K562 (cell line): ENCODE measurements around the gene KRT24. TPM values are rescaled to one million over a fixed set of nuclear protein-coding genes. Genes with fewer than 3 reads are reported as not detected.
A peak's percentile ranks its signal among the peaks of the same experiment; 100 is the strongest.

Experiments
- ATAC-seq: fragments of 200-7000 bp; cut with Tn5 transposase; 3 replicates; pipeline ENCODE4 v1.9.1; 2020; ENCODE audit warnings: moderate library complexity
- BruUV-seq: library from RNA; stranded (reverse); fragments of 400-500 nt; replicated peaks from 2 replicates; lab custom pipeline; 2021; lab: Mats Ljungman, UMichigan
- CTCF ChIA-PET: fragments of 300-600 bp; formaldehyde crosslinking; extraction: SDS; loops from one replicate; lab custom pipeline; 2021; ENCODE audit warnings: low intra/inter-chr PET ratio; lab: Yijun Ruan, JAX
- POLR2A ChIA-PET: fragments of 300-600, 350-650 bp; sonication (Branson Sonifier 250); formaldehyde crosslinking; extraction: SDS; loops from one replicate; lab custom pipeline; 2021; ENCODE audit warnings: antibody characterized with exemption, inconsistent platforms; lab: Yijun Ruan, JAX
- DNase-seq, 4 experiments: peaks; one replicate each; pipeline versions ENCODE4 v3.0.0 to v3.0.0-alpha.2; 2011 to 2018; ENCODE audit warnings: low spot score in 3 of 4, mixed read lengths in 3 of 4; ENCODE audit errors: extremely low read depth in 1 of 4
- FAIRE-seq: peaks from 2 replicates; lab custom pipeline; 2011; peaks lifted over from hg19 to GRCh38; lab: Jason Lieb, UNC
- H2AFZ ChIP-seq: 2 replicates; pipeline ENCODE4 v1.6.0; 2011; ENCODE audit warnings: low read depth, low read length, control low read depth, inconsistent platforms
- H3K27ac ChIP-seq: fragments of 200-600 bp; 3 replicates; pipeline ENCODE4 v1.8.0; 2011; ENCODE audit warnings: low read depth, mild to moderate bottlenecking, control low read depth, inconsistent platforms, low read length, moderate library complexity, mixed read lengths; ENCODE audit errors: extremely low read depth
- H3K27me3 ChIP-seq, 2 experiments: fragments of 300-600 bp in 1 of 2; 2 replicates in 1 of 2; 3 replicates in 1 of 2; pipeline versions ENCODE4 v1.6.0 to v1.8.0; 2011; ENCODE audit warnings: inconsistent platforms in 2 of 2, low read length in 2 of 2, mild to moderate bottlenecking in 1 of 2, mixed read lengths in 1 of 2, moderate library complexity in 1 of 2; ENCODE audit not compliant: control insufficient read depth in 2 of 2, insufficient read depth in 2 of 2
- H3K36me3 ChIP-seq: fragments of 300-600 bp; 3 replicates; pipeline ENCODE4 v1.8.0; 2011; ENCODE audit warnings: mild to moderate bottlenecking, low read length, inconsistent platforms; ENCODE audit not compliant: control insufficient read depth, insufficient read depth
- H3K4me1 ChIP-seq, 2 experiments: fragments of 200-600 bp in 1 of 2; replicated peaks in 1 of 2; 2 replicates in 1 of 2; 3 replicates in 1 of 2; pipeline versions ENCODE4 v1.5.1 to v1.8.0; 2011; ENCODE audit warnings: inconsistent platforms in 2 of 2, low read length in 2 of 2, mild to moderate bottlenecking in 1 of 2, mixed read lengths in 1 of 2, moderate library complexity in 1 of 2; ENCODE audit not compliant: control insufficient read depth in 2 of 2, insufficient read depth in 2 of 2
- H3K4me2 ChIP-seq: 2 replicates; pipeline ENCODE4 v1.6.1; 2011; ENCODE audit warnings: low read length, control low read depth, inconsistent platforms, mixed read lengths; ENCODE audit not compliant: insufficient read depth
- H3K4me3 ChIP-seq: fragments of 200-600 bp; sonication (generic), shearing (Covaris generic); 2 replicates; pipeline ENCODE4 v1.5.1; 2016; ENCODE audit warnings: control low read depth, inconsistent platforms
- H3K79me2 ChIP-seq: fragments of 200-600 bp; 3 replicates; pipeline ENCODE4 v1.8.0; 2011; ENCODE audit warnings: low read length, inconsistent platforms; ENCODE audit not compliant: control insufficient read depth, insufficient read depth
- H3K9ac ChIP-seq, 2 experiments: 2 replicates each; pipeline versions ENCODE4 v1.6.0 to v1.6.1; 2011; ENCODE audit warnings: low read depth in 2 of 2, low read length in 2 of 2, control low read depth in 1 of 2, inconsistent platforms in 1 of 2, mild to moderate bottlenecking in 1 of 2, mixed read lengths in 1 of 2; ENCODE audit not compliant: insufficient read depth in 1 of 2
- H3K9me1 ChIP-seq: one replicate; pipeline ENCODE4 v1.6.0; 2011; ENCODE audit warnings: inconsistent platforms, mild to moderate bottlenecking, low read length, moderate library complexity; ENCODE audit not compliant: control insufficient read depth, insufficient read depth
- H3K9me3 ChIP-seq: replicated peaks from 2 replicates; pipeline ENCODE4 v1.5.1; 2011; ENCODE audit warnings: low read depth, low read length, inconsistent platforms; ENCODE audit not compliant: control insufficient read depth, insufficient read depth
- H4K20me1 ChIP-seq: replicated peaks from 2 replicates; pipeline ENCODE4 v1.6.1; 2011; ENCODE audit warnings: low read length, inconsistent platforms, mixed read lengths; ENCODE audit not compliant: control insufficient read depth, insufficient read depth
- C11orf30 ChIP-seq: fragments of 450-650 bp; IDR thresholded peaks from 2 replicates; pipeline ENCODE4 v1.6.1; 2016; ENCODE audit warnings: low read depth, mild to moderate bottlenecking
- CTBP1 ChIP-seq: fragments of 450-650 bp; IDR thresholded peaks from 2 replicates; pipeline ENCODE4 v1.6.1; 2016; ENCODE audit warnings: borderline replicate concordance
- GATAD2A ChIP-seq: fragments of 450-650 bp; IDR thresholded peaks from 2 replicates; pipeline ENCODE4 v1.6.1; 2017
- KLF1 ChIP-seq: fragments of 450-650 bp; IDR thresholded peaks from 2 replicates; pipeline ENCODE4 v1.6.1; 2016; ENCODE audit warnings: missing genetic modification characterization, missing compliant biosample characterization
- L3MBTL2 ChIP-seq: fragments of 450-650 bp; IDR thresholded peaks from 2 replicates; pipeline ENCODE4 v1.6.1; 2016; ENCODE audit warnings: mild to moderate bottlenecking, moderate library complexity
- LARP7 ChIP-seq: fragments of 450-650 bp; IDR thresholded peaks from 2 replicates; pipeline ENCODE4 v1.6.1; 2016
- MCM3 ChIP-seq: fragments of 450-650 bp; IDR thresholded peaks from 2 replicates; pipeline ENCODE4 v1.6.1; 2016
- PHB2 ChIP-seq: fragments of 450-650 bp; IDR thresholded peaks from 2 replicates; pipeline ENCODE4 v1.6.1; 2017; ENCODE audit warnings: low read depth
- PHF20 ChIP-seq: fragments of 450-650 bp; IDR thresholded peaks from 2 replicates; pipeline ENCODE4 v1.6.1; 2018; ENCODE audit not compliant: partially characterized antibody
- POLR2A ChIP-seq: fragments of 450-650 bp; conservative IDR thresholded peaks from 2 replicates; pipeline ENCODE4 v1.6.1; 2016
- RBM17 ChIP-seq: fragments of 200-400 bp; formaldehyde crosslinking; IDR thresholded peaks from 2 replicates; pipeline ENCODE4 v1.6.1; 2017; ENCODE audit warnings: low read depth, mild to moderate bottlenecking, low read length, borderline replicate concordance
- TRIM24 ChIP-seq, 2 experiments: fragments of 450-650 bp; IDR thresholded peaks; 2 replicates each; pipeline ENCODE4 v1.6.1; 2016
- ZNF12 ChIP-seq: sonication (generic); formaldehyde crosslinking; IDR thresholded peaks from 2 replicates; pipeline ENCODE4 v1.4.0; 2020; ENCODE audit warnings: mild to moderate bottlenecking, missing genetic modification reagents
- WGBS: fragments of 100-300 bp; shearing (Covaris generic); methylation state at CpG from one replicate; pipeline ENCODE4 v1.1.6; 2016; ENCODE audit warnings: low coverage, mixed read lengths; ENCODE audit not compliant: insufficient coverage; ENCODE audit errors: missing lambda C conversion rate; 5-methylcytosine and 5-hydroxymethylcytosine counted together
- in situ Hi-C: fragments of 300-500 bp; cut with MboI; formaldehyde crosslinking; loops from 4 replicates; pipeline ENCODE4 v1.15.0; 2018; ENCODE audit warnings: inconsistent platforms, mixed read lengths
- intact Hi-C: fragments of 100-400 bp; cut with micrococcal nuclease; formaldehyde crosslinking; loops from 2 replicates; pipeline ENCODE4 v1.14.2; 2022
- polyA plus RNA-seq, 8 experiments: library from polyadenylated mRNA; depleted of rRNA in 4 of 8; stranded (reverse) in 5 of 8; unstranded in 3 of 8; fragments of >200 nt; fragmentation: Nextera tagmentation in 2 of 8; fragmentation: Illumina TruSeq in 1 of 8; extraction: Ambion mirVana in 2 of 8; extraction: Trizol in 1 of 8; gene quantifications; 2 replicates each; pipeline versions ENCODE4 v1.2.1 to v1.2.3, GENCODE V29; 2011 to 2014; ENCODE audit warnings: inconsistent platforms in 1 of 8, missing spikeins in 1 of 8
- total RNA-seq, 7 experiments: library from RNA; depleted of rRNA in 6 of 7; stranded (reverse); fragments of >200 nt in 6 of 7; fragmentation: Illumina TruSeq in 2 of 7; extraction: Trizol in 2 of 7; gene quantifications; 2 replicates each; pipeline versions ENCODE4 v1.2.1 to v1.2.3, GENCODE V29; 2011 to 2021; ENCODE audit warnings: low replicate concordance in 1 of 7
- TF ChIP-seq, protein P1 (sequence below): sonication (generic); formaldehyde crosslinking; IDR thresholded peaks from 2 replicates; pipeline ENCODE4 v1.8.0; 2022; ENCODE audit warnings: mild to moderate bottlenecking, missing genetic modification reagents
- TF ChIP-seq, protein P2 (sequence below): fragments of 250-450 bp; sonication (Bioruptor Pico); IDR thresholded peaks from 2 replicates; pipeline ENCODE4 v1.4.0; 2020
- TF ChIP-seq, protein P3 (sequence below): fragments of 450-650 bp; IDR thresholded peaks from one replicate; pipeline ENCODE4 v1.6.1; 2018; ENCODE audit warnings: mild to moderate bottlenecking, moderate library complexity; ENCODE audit not compliant: partially characterized antibody

The KRT24 gene
- total and polyA plus RNA-seq, 9 of the 15 experiments (the other 6 are each of a cell fraction or from before 2014, with no cell fraction given), result not detected

DNA sequence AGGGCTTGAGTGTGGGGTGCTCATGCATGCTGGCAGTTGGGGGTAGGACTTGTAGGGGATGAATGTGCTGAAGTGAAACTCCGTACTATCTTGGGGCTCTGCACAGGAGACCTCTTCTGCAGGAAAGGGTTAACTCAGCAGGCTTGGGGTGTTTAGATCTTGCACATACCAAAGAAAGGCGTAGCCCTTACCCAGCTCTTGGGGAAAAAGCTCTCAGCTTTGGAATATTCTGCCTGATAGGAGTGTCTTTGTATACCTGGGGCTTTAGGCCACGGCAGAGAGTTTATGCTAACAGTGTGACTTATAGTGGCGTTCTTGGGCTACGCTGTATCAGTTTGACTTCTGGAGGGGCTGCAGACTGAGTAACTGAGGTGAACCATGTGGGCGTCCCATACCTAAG, 30.5 kb upstream of the KRT24 start:
- H3K9ac ChIP-seq, result no peak overlapping the region
- no peaks in the 10 kb centered on the region for H3K9me3 ChIP-seq
- no peak overlapping the region for H3K27ac ChIP-seq
- peaks cover 0 to 23% of the 10 kb centered on the region in 2 experiments; a peak in 2 of 5 replicates for H3K27me3 ChIP-seq
- intact Hi-C loops, result no loop called here
- ChIA-PET POLR2A (interaction anchor here (0.6 to 1.1 kb wide), 4 partner anchors 10 to 22 kb away, joined by 3 to 4 read pairs (median 3); no protein-coding TSS in a partner anchor), CTCF (no interaction called here)
- no peak overlapping the region for H2AFZ ChIP-seq
- TF ChIP-seq KLF1 (tag) (peak; percentile 36; the same call in 1 of the 2 replicates), LARP7 (no peak)
- in situ Hi-C loops, result no loop called here
- FAIRE-seq, result no peak
- WGBS, result 5% methylated on average over 6 of the region's 6 CpGs
- no peaks in the 10 kb centered on the region for H3K4me1 ChIP-seq
- H3K79me2 ChIP-seq, result no peaks in the 10 kb centered on the region
- DNase-seq, result no peak
- H3K4me3 ChIP-seq, result no peak overlapping the region
- H3K4me2 ChIP-seq, result no peak overlapping the region
- no peaks in the 10 kb centered on the region for H3K36me3 ChIP-seq
- H3K9me1 ChIP-seq, result no peaks in the 10 kb centered on the region
- no peak for ATAC-seq
- BruUV-seq, result no TSS peak
- no peaks in the 10 kb centered on the region for H4K20me1 ChIP-seq

DNA sequence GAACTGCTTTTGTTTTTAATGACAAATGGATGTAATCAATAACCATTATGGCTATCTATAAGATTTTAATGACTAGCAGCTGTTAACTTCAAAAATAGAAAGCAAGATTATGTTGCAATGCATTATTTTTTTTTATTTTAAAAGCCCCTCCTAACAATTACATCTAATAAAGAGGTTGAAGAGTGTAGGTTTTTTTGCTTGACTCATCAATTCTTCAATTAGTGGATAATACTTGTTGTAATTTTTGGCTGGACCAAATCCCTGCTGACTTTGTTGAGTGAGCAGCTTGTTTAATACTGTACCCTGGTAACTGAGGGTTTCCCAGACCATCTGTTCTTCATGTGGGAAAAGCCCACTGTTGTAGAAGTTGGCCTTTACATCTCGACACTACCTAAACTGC, 27.4 kb upstream of the KRT24 start:
- CTCF ChIA-PET, result no interaction called here
- peaks cover 0 to 8% of the 10 kb centered on the region in 2 experiments; a peak in 1 of 5 replicates for H3K27me3 ChIP-seq
- intact Hi-C loops (no loop called here), in situ Hi-C loops (no loop called here)
- ATAC-seq (no peak), FAIRE-seq (no peak), DNase-seq (no peak)
- no peaks in the 10 kb centered on the region for H3K9me3 ChIP-seq
- H3K36me3 ChIP-seq, result no peaks in the 10 kb centered on the region
- no TSS peak for BruUV-seq
- POLR2A ChIA-PET, result interaction anchor here (0.5 to 0.9 kb wide), 2 partner anchors 11 to 13 kb away, joined by 3 read pairs; no protein-coding TSS in a partner anchor
- no peak overlapping the region for H3K4me3 ChIP-seq
- H2AFZ ChIP-seq, result no peak overlapping the region
- no peaks in the 10 kb centered on the region for H4K20me1 ChIP-seq
- no peaks in the 10 kb centered on the region for H3K4me1 ChIP-seq
- H3K4me2 ChIP-seq, result no peak overlapping the region
- WGBS, result 0% methylated on average over 1 of the region's 1 CpG
- no peaks in the 10 kb centered on the region for H3K9me1 ChIP-seq
- no peak overlapping the region for H3K27ac ChIP-seq
- H3K79me2 ChIP-seq, result no peaks in the 10 kb centered on the region
- H3K9ac ChIP-seq, result no peak overlapping the region
- no peak for TF ChIP-seq GATAD2A
- TF ChIP-seq, protein P1, sequence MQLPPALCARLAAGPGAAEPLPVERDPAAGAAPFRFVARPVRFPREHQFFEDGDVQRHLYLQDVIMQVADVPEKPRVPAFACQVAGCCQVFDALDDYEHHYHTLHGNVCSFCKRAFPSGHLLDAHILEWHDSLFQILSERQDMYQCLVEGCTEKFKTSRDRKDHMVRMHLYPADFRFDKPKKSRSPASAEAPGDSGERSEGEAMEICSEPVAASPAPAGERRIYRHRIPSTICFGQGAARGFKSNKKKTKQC (CRISPR knock-in tag), result no peak
- TF ChIP-seq MCM3, result no peak
- TF ChIP-seq, protein P2, sequence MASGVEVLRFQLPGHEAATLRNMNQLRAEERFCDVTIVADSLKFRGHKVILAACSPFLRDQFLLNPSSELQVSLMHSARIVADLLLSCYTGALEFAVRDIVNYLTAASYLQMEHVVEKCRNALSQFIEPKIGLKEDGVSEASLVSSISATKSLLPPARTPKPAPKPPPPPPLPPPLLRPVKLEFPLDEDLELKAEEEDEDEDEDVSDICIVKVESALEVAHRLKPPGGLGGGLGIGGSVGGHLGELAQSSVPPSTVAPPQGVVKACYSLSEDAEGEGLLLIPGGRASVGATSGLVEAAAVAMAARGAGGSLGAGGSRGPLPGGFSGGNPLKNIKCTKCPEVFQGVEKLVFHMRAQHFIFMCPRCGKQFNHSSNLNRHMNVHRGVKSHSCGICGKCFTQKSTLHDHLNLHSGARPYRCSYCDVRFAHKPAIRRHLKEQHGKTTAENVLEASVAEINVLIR (CRISPR knock-in tag), result no peak
- TF ChIP-seq CTBP1, result no peak
- TF ChIP-seq POLR2A, result no peak
- peak; percentile 44; the same call in 1 of the 2 replicates for TF ChIP-seq C11orf30
- TF ChIP-seq TRIM24 (IDR thresholded peaks at IDR 0.05), result no peak
- no peak for TF ChIP-seq L3MBTL2
- TF ChIP-seq RBM17, result no peak
- TF ChIP-seq PHB2, result no peak
- no peak for TF ChIP-seq PHF20
- TF ChIP-seq, protein P3, sequence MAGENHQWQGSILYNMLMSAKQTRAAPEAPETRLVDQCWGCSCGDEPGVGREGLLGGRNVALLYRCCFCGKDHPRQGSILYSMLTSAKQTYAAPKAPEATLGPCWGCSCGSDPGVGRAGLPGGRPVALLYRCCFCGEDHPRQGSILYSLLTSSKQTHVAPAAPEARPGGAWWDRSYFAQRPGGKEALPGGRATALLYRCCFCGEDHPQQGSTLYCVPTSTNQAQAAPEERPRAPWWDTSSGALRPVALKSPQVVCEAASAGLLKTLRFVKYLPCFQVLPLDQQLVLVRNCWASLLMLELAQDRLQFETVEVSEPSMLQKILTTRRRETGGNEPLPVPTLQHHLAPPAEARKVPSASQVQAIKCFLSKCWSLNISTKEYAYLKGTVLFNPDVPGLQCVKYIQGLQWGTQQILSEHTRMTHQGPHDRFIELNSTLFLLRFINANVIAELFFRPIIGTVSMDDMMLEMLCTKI, result no peak
- no peak for TF ChIP-seq ZNF12
